HG03045 (cell line): ENCODE results near the gene L3MBTL4.
"Not testable (repeated sequence)": the region's sequence is repeated elsewhere in the genome, so short reads cannot be mapped to it uniquely, and the experiment has no call there.

Experiments
- ATAC-seq: cut with Tn5 transposase; IDR thresholded peaks from one replicate; pipeline ENCODE4 v1.9.1; 2021; ENCODE audit warnings: mild to moderate bottlenecking, moderate library complexity; ENCODE audit not compliant: unreplicated experiment

Gene L3MBTL4

GRCh38 chr18:6406910-6407470 is 7.7 kb downstream of the L3MBTL4 start:
- ATAC-seq = no peak

- no peak for ATAC-seq
Observed at GRCh38 chr18:6406075-6406909, 8.4 kb downstream of the L3MBTL4 start.

GRCh38 chr18:6405237-6406074 is 9.3 kb downstream of the L3MBTL4 start:
- no peak for ATAC-seq

GRCh38 chr18:6404834-6405233 is 9.9 kb downstream of the L3MBTL4 start:
- no peak for ATAC-seq

- no peak for ATAC-seq
Observed at GRCh38 chr18:6401687-6402086, 13.0 kb downstream of the L3MBTL4 start.

GRCh38 chr18:6399776-6400175 is 14.9 kb downstream of the L3MBTL4 start:
- ATAC-seq = no peak

- no peak for ATAC-seq
Observed at GRCh38 chr18:6397931-6398566, 16.7 kb downstream of the L3MBTL4 start.

- ATAC-seq = no peak
Observed at GRCh38 chr18:6396847-6397246, 17.9 kb downstream of the L3MBTL4 start.

- ATAC-seq = no peak
Observed at GRCh38 chr18:6396276-6396675, 18.4 kb downstream of the L3MBTL4 start.

- no peak for ATAC-seq
Observed at GRCh38 chr18:6389005-6389404, 25.7 kb downstream of the L3MBTL4 start.

- ATAC-seq = no peak
Observed at GRCh38 chr18:6382963-6383362, 31.7 kb downstream of the L3MBTL4 start.

GRCh38 chr18:6377473-6377872 is 37.2 kb downstream of the L3MBTL4 start:
- not testable (repeated sequence) for ATAC-seq

GRCh38 chr18:6376433-6377229 is 38.1 kb downstream of the L3MBTL4 start:
- no peak for ATAC-seq

GRCh38 chr18:6374935-6375529 is 39.7 kb downstream of the L3MBTL4 start:
- ATAC-seq = no peak

GRCh38 chr18:6374340-6374739 is 40.4 kb downstream of the L3MBTL4 start:
- no peak for ATAC-seq

GRCh38 chr18:6373187-6373586 is 41.5 kb downstream of the L3MBTL4 start:
- ATAC-seq = no peak

GRCh38 chr18:6370886-6371635 is 43.6 kb downstream of the L3MBTL4 start:
- ATAC-seq = no peak

- ATAC-seq = no peak
Observed at GRCh38 chr18:6370410-6370809, 44.3 kb downstream of the L3MBTL4 start.

- no peak for ATAC-seq
Observed at GRCh38 chr18:6368017-6368416, 46.7 kb downstream of the L3MBTL4 start.
